NOMO-1 treated with DMSO at 0.1 percent for 48 hours (cell line): Measurements from ENCODE around the gene ACTA1.
"Not testable (repeated sequence)": the region's sequence is repeated elsewhere in the genome, so short reads cannot be mapped to it uniquely, and the experiment has no call there.

Source experiments
- DNase-seq: peaks from one replicate; lab custom pipeline; 2025; ENCODE audit not compliant: unreplicated experiment; lab: John Stamatoyannopoulos, UW

ACTA1 gene

DNA sequence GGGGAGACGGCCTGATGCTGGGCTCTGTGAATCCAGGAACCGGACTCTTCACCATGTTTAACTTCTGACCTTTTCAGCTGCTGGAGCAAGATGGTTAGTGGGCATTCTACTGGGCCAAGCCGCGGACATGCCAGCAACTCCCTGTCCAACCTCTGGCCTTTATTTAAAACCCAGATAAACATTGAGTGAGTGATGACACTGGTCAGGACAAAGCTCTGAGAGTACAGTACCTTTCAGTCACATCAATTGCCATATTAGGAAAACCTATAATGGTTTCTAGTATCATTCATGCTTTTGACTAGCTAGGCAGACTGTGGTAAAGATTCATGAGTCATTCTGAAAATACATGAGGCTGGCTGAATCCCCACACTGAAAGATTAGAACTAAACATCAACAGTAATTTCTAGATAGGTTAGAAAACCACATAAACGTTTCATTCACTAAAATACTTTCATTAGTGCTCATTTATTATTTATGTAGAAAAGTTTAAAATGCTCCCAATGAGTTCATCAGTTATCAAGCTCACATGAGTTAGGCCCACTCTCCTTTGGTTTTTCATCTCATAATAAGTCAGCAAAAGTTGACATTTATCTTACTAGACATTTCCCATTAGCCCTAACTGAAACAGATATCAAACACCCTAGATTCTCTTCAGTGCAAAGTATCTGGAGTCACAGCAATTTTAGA is 7.1 kb upstream of the ACTA1 start:
- no peak for DNase-seq

DNA sequence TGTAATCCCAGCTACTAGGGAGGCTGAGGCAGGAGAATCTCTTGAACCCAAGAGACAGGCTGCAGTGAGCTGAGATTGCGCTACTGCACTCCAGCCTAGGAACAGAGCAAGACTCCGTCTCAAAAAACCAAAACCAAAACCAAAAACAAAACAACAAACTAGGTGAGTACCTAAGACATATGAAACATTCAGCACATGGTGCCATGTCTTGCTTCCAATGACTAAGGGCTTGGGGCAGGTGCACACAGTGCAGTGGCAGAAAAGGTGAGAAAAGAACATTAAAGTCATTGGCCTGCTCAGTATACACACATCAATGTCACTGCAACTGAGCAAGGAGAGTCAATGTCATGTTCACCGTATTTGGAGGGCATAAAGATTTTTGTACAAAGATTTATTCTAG is 4.1 kb upstream of the ACTA1 start:
- no peak for DNase-seq

DNA sequence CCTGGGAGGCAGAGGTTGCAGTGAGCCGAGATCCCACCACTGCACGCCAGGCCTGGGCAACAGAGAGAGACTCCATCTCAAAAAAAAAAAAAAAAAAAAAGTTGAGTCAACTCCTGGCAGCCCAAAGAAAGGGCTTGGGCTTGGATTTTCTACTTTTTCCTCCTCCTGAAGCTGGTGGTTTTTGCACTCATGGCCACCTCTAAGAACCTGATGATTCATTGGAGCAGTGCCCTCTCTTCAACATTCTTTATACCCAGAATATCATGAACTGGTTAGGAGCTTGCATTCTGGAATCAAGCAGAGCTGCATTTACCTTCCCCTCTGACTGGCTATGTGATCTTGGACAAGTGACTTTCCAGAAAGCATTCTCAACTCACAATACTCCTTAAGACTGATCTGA is 3.5 kb upstream of the ACTA1 start:
- no peak for DNase-seq

DNA sequence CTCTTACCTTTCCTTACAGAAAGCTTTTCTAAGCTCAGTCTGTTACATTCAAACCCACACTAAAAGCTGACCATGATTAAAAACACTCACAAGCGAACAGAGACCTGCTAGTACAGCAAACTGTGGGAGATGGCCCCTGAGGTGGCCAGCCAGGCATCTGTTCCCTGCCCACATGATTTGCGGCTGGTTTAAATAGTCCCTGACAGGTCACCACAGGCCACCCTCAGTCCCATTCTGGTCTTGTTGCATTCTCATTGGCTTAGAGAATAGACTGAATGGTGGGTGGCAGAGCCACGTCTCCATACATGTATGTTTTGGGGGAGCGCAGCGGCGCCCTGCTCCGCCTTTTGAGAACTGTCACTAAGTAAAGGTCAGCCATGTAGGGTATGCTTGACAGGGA is 2.3 kb upstream of the ACTA1 start:
- DNase-seq, result no peak

DNA sequence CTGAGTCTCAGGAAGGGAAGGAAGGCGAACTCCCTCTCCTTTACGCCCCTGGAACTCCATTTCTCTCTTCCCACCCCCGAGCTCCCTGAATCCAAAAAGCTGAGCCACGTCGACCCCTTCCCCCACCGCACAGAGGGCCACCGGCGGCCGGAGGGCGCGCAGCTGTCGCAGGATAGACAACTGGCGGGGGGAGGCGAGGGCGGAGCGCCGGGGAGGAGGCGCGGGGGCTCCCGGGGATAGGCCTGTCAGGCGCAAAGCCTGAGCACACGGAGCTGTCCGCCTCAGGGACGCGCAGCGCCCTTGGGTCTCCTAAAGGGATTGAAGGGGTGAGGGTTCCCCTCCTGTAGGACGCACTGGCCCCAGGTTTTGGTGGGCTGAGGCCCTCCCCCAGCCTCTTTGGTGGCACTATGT is 752 bp upstream of the ACTA1 start:
- DNase-seq, result no peak

DNA sequence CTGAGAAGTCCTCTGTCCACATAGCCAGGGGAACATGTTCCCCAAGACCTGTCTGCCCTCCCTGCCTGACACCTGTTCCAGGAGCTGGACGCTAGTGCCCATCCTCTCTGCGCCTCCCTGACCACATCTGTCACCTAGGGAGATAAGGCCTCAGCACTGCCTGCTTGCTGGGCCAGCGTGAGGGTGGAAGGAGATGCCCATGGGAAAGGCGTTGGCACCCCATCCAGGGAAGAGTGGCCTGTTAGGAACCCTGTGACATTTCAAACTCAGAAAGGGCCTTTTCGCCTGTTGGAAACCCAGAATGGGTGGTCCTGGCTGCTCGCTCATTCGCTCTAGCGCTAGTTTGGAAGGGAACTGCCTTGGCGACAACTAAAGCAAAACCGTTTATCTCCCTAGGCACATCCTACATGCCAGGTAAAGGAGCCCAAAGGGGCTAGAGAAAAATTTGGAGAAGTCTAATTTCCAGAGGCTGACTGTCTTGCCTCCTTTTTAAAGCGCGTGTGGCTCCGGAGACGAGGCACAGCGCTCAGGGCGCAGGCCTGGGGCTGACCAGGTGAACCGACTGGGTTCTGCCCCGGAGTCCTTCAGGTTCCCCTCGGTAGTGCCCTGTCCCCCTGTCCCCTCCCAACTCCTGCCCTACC is 410 bp downstream of the ACTA1 start:
- DNase-seq, result no peak

DNA sequence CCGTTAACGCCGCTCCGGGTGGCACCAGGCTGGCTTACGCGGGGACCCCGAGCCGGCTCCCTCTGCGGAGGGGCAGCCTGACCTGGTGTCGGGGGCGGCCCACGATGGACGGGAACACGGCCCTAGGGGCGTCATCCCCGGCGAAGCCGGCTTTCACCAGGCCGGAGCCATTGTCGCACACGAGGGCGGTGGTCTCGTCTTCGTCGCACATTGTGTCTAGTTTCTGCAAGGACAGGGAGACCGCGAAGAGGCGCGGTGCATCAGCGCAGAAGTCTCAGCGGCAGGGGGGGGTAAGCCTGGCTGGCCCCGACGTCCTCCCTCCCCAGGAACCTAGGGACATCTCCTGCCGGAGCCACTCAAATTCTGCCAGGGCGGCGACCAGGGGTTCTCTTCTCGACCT is 989 bp downstream of the ACTA1 start:
- DNase-seq, result no peak

DNA sequence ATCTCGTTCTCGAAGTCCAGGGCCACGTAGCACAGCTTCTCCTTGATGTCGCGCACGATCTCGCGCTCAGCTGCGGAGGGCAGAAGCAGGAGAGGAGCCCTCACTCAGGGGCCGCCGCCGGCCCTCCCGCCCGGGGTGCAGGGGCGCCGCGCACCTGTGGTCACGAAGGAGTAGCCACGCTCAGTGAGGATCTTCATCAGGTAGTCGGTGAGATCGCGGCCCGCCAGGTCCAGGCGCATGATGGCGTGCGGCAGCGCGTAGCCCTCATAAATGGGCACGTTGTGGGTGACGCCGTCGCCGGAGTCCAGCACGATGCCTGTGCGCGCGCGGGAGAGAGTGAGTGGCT is 1.8 kb downstream of the ACTA1 start:
- no peak for DNase-seq

DNA sequence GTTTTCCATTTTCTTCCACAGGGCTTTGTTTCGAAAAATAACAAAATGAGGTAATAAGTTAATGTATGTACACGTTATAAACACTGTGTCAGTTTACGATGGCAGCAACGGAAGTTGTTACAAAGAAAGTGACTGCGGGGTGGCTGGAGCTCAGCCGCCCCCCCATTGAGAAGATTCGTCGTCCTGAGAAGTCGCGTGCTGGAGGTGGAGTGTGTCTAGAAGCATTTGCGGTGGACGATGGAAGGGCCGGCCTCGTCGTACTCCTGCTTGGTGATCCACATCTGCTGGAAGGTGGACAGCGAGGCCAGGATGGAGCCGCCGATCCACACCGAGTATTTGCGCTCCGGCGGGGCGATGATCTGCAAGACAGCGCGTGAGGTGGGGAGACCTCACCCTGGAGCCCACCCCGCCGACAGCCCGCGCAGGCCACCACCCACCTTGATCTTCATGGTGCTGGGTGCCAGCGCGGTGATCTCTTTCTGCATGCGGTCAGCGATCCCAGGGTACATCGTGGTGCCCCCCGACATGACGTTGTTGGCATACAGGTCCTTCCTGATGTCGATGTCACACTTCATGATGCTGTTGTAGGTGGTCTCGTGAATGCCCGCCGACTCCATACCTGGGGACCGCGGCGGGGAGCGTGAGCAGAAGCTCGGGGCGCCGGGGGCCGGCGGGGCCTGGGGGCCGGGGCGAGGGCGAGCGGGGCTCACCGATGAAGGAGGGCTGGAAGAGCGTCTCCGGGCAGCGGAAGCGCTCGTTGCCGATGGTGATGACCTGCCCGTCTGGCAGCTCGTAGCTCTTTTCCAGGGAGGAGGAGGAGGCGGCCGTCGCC is 2.4 kb downstream of the ACTA1 start:
- no peak for DNase-seq

DNA sequence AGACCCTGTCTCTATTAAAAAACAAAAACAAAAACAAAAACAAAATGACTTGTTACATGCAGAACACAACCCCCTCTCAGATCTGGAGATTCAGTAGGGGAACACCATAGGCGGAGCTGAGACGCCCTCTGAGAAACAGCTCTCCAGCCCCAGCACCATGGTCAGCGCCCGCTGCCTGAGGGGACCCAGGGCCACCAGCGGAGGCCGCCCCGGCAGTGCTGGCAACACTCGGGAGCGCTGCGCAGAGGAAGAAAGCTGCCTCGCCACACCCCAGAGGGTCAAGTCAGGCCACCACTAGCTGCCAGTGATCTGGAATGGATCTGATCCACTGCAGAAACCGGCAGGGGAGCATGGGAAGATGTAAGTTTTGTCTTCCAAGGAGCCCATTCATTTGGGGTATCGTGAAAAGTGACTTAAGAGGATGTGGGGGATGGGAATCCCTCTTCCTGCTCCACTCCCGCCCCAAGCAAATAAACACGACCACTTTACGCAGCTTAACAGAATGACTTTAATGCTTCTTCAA is 3.1 kb downstream of the ACTA1 start:
- DNase-seq, result peak; percentile 12

DNA sequence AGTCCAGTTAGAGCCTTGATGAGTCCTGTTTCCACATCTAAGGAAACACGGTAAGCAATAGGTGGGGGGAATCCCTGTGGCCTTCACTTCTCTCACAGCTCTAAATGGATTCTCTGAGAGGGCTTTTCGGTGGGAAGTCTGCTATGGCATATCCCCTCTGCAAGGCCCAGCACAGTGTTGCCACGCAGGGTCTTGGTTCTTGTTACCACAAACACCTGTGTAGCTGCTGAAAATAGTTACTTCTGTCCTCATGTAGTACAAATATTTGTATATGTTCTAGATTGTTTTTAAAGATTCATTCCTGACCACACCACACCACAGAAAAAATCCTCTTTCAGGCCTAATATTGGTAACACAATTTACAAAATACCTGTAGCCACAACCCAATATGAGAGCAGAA is 5.6 kb downstream of the ACTA1 start:
- no peak for DNase-seq

DNA sequence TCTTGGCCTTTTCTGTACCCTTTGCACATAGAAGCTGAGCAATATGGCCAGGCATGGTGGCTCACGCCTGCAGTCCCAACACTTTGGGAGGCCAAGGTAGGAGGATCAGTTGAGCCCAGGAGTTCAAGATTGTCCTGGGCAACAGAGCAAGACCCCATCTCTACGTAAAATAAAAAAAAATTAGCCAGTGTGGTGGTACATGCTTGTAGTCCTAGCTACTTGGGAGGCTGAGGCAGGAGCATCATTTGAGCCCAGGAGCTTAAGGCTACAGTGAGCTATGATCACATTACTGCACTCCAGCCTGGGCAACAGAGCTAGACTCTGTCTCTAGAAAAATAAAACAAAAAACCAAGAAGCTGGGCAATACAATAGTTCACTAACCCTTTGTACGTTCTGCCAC is 6.3 kb downstream of the ACTA1 start:
- DNase-seq, result no peak

DNA sequence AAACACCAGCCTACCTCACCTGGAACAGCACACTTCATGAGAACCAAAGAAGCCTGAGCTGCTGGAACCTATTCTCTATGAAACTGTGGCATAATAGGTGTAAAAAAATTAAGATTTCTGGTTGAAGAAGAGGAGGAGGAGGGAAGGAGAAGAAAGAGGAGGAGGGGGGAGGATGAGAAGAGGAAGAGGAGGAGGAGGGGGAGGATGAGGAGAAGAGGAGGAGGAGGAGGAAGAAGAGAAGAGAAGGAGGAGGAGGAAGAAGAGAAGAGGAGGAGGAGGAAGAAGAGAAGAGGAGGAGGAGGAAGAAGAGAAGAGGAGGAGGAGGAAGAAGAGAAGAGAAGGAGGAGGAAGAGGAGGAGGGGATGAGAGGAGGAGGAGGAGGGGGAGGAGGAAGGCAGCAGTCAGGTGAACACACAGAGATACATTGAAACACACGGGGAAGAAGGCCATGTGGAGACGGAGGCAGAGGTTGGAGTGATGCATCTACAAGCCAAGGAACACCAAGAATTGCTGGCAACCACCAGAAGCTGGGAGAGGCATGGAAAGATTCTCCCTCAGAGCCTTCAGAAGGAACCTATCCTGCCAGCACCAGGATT is 8.2 kb downstream of the ACTA1 start:
- DNase-seq, result no peak

DNA sequence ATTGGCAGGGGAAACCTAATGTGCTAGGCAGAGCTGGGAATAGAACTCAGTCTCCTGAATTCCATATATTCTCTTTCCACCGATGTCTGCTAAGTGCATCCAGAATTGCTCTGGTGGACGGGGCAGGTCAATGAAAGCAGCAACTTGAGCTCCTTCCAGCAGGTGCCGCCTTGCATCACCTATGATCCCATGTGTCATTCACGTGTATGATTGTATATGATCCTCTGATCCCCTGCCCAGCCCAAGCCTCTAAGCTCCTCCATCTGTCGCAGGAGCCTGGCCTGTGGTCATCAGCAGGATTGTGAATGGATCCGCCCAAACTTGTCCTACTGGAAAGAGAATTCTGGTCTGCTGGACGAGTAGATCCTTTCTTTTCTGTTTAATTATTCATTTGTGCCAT is 13.1 kb downstream of the ACTA1 start:
- DNase-seq, result no peak

DNA sequence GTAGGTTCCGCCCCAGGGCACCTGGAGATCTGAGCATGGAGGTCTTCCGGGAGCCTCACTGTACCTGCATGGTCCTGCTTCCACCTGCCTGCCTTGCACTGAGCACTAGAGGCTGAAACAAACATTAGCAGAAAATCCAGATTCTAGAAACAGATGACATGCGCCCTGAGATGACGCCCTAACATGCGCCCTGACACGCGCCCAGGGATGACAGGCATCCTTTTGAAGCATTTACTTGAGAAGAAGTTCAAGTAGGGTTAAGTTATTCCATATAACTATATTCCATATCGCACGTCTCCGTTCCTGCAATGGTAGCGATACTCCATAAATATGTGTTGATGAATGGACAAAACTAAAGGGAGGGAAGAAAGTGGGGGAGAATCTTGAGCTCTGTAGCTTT is 13.7 kb downstream of the ACTA1 start:
- no peak for DNase-seq

DNA sequence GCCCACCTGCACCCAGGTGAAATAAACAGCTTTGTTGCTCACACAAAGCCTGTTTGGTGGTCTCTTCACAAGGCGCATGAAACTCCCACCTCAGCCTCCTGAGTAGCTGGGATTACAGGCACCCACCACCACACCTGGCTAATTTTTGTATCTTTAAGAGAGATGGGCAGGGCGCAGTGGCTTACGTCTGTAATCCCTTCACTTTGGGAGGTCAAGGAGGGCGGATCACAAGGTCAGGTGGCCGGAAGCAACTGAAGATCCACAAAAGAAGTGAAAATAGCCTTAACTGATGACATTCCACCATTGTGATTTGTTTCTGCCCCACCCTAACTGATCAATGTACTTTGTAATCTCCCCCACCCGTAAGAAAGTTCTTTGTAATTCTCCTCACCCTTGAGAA is 15.3 kb downstream of the ACTA1 start:
- DNase-seq, result not testable (repeated sequence)

DNA sequence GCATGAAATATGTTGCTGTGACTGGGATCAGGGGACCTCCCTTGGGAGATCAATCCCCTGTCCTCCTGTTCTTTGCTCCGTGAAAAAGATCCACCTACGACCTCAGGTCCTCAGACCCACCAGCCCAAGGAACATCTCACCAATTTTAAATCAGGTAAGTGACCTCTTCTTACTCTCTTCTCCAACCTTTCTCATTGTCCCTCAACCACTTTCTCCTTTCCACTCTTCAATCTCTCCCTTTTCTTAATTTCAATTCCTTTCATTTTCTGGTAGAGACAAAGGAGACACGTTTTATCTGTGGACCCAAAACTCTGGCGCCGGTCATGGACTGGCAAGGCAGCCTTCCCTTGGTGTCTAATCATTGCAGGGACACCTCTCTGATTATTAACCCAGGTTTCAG is 21.1 kb downstream of the ACTA1 start:
- not testable (repeated sequence) for DNase-seq

DNA sequence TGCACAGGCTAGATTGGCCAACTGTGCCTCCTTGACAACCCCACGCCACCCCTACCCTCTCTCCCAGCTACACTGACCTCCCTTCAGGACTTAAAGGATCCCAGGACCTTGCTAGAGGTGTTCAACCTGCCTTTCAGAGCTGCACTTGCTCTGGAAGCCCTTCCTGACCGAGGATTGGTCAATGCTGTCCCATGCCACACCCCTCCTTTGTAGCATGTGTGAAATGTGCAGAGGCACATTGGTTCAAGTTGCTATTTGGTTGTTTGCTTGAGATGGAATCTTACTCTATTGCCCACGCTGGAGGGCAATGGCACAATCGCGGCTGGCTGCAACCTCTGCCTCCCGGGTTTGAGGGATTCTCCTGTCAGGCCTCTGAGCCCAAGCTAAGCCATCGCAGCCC is 21.8 kb downstream of the ACTA1 start:
- DNase-seq, result no peak

DNA sequence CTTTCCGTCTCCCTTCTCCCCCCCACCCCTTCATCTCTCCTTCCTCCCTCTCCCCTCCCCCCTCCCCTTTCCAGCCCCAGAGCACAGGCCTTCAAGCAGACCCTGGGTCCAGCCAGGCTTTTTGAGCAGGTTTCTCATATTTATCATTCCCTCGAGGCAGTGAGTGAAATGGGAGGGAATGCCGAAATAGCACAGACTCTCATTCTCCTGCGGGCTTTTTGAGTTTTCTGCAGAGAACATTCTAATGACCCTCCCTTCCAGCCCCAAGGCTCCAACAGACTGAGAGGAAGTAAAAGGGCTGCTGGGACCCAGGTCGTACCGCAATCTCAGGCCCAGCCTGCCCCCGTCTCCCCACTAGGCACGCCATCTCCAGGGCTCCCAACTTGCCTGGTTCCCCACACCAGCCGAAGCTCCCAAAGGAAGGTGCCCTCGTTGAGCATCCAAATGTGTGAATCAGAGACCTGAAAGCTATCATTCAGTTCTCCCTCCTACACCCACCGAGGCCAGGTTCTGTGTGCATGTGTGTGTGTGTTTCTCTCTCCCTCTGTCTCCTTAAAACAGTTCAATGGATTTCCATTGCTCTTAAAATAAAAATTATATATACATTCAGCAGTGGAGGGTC is 22.3 kb downstream of the ACTA1 start:
- no peak for DNase-seq

DNA sequence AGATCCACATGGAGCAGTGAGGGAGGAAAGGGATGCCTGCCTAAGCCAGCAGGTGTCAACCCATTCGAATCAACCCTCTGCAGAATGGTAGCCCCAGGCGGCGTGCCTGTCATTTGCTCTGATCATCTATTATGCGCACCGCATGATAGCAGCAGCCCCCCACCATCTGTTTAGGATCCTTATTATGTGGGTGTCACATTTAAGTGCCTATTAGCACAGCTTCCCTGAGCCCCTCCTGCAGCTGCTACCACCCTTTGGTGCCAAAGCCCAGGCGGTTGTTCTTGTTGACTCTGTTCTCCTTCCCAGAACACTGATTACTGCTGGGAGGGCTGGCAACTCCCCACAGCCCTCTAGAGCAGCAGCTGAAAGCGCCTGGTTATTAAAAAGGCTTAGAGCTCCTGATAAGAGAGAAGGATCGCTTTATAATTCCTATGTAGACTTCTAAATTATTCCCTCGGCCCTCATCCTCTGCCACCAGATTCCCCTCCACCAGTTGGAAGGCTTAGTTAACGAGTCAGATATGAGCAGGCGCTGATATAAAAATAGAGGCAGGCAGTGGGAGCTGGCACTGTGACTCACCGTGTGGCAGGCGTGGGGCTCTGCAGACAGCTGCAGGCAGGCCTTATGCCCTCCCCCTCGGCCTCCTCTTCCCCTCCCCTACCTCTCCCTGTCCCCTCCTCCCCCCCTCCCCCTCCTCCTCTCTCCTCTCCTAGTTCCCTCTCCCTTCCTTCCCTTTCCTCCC is 23.0 kb downstream of the ACTA1 start:
- peak; percentile 65 for DNase-seq

DNA sequence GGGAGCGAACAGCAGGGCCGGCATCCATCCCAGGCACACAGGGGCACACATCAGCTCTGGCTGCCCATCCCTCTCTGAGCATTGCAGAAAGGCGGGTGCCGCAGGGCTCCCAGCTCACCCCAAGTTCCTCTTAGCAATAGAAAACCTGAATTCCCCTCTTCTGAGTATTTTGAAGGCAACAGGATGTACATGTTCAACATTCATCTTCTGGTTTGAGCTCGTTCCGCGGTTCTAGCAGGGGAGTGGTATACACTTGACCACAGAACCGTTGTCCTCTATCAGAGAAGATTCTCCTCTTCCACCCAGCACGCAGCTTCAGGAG is 23.6 kb downstream of the ACTA1 start:
- peak; percentile 14 for DNase-seq
